Stimulated activated CD8-positive, alpha-beta memory T cell treated with anti-CD3 and anti-CD28 coated beads, Interleukin-7, amount 100 ng/mL, for 24 hours (primary cell): ENCODE measurements around the gene KLRF2.
"Not testable (repeated sequence)": the region's sequence is repeated elsewhere in the genome, so short reads cannot be mapped to it uniquely, and the experiment has no call there.

ENCODE experiments used
- DNase-seq: peaks from one replicate; pipeline ENCODE4 v3.0.0-alpha.2; 2020; ENCODE audit warnings: low read depth

The KLRF2 gene, protein sequence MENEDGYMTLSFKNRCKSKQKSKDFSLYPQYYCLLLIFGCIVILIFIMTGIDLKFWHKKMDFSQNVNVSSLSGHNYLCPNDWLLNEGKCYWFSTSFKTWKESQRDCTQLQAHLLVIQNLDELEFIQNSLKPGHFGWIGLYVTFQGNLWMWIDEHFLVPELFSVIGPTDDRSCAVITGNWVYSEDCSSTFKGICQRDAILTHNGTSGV

DNA sequence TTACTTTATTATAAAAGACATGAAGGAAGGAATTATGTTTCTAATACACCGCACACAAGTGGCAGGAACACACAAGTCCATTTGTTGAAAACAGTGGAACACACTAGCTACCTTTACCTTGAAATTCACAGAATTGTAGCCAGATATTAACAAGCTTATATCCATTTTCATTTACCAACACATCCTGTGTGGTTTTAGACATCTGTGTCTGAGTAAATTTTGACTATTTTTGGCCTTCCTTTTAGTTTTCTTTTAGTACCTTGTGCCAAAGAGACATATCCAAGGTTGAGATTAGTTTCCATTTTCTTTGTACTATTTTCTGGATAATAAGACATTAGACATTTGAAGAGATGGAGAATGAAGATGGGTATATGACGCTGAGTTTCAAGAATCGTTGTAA is at the start of gene KLRF2:
Gene KLRF2, plus strand, starts transcription at position 244 of the 400 bp plus-strand sequence. Its CDS starts 107 bp downstream, at position 351.
- DNase-seq: no peak

DNA sequence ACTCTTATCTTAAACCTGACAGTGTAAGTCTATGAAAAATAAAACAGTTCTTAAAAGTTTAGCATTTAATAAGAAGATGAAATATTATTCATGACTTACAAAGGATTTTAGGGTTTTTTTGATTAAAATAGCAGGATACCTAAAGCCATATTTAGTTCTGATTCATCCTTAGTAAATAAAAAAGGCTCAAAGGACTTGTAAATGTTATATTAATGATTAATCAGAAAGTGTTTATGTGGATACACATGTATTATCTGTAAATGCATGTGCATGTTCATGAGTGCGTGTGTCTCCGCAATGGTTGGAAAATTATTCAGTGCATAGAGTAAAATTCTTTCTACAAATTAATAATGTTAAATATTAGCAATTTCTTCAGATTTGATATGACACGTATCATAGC is 49.6 kb upstream of the KLRF2 start:
- DNase-seq: no peak

DNA sequence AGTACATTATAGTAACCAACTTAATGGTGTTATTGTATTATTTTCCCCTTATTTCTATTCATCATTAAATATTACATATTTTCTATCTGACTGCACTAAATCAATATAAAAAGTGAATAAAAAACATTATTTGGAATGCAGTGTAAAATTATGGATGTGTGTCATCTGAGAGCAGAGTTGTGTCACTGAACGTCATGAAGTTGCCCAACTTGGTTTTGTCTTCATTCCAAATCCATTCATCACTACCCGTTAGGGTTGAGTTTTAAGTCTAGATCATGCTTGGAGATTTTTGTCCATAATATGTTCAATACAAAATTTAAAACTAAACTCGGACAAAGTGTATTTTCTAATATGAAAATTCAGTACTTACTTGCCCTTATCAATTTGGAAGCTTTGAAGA is 37.9 kb upstream of the KLRF2 start:
- no peak for DNase-seq

DNA sequence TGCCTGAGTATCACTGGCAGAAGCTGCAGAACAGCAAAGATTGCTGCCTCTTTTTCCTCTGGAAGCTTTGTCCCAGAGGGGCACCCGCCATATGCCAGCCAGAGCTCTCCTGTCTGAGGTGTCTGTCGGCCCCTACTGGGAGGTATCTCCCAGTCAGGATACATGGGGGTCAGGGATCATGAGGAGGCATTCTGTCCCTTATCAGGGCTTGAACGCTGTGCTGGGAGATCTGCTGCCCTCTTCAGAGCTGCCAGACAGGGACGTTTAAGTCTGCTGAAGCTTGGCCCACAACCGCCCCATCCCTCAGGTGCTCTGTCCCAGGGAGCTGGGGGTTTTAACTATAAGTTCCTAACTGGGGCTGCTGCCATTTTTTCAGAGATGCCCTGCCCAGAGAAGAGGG is 32.4 kb upstream of the KLRF2 start:
- DNase-seq: no peak

DNA sequence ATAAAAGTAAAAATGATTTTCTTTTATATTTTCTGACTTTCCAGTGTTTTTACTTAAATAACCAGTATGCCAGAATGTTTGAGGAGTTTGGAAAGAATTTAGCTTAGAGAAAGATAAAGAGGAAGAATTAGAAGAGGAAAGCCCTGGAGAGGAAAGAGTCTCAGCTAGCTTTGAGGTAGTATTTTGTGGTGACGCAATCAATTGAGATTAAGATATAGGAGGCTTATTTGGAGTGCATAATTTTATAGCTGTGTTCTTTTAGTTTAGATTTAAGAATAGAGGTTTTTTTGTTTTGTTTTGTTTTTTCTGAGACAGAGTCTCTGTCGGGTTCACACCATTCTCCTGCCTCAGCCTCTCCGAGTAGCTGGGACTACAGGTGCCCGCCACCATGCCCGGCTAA is 30.2 kb upstream of the KLRF2 start:
- no peak for DNase-seq

DNA sequence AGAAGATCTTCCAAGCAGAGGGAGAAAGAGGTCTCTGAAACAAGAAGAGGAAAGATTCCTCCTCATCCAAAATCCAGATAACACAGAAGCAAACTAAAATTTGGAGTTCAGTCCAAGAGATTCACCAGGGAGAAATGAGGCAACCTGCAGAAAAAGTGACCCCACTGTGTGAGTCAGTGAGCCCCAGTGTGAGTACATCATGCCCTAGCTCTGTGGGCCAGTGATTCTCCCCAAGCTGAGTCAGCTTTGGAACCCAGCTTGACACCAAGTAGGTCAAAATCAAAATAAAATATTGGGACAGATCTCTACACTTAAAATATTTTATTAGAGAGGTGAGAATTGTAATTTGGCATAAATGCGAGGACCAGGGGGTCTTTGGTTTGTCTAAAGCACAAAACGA is 29.4 kb upstream of the KLRF2 start:
- no peak for DNase-seq

DNA sequence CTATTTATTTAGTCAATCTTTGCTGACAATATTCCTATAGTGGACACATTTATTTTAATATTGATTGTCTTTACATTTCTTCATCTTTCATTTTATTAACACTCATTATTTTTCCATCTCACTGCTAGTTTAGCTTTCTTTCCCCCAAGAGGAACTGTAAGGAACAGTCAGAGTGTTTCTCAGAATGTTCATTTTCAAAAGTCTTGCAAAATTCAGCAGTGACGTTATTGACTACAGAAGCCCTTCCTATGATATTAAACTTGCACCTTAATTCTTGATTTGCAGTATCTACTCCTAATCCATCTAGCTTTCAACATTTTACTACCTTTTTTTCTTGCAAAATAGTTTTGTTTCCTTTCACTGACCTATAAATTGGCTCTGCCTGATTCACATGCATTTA is 25.1 kb upstream of the KLRF2 start:
- no peak for DNase-seq

DNA sequence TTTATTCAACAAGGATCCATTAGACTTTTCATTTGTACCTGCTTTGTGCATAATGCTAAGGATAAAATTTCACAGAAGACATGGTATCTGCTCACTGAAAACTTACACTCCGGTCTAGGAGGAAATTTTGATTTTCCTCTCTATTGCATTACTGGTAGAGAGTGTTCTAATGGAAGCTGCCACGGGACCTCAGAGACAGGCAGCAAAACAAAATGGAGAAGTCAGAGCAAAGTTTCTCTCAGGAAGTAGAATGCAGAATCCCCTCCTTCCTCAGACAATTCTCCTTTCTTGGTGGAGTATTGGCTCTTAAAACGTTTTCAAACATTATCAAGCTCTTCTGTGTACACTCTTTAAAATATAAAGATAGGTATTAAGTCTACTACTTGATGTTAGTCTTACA is 24.4 kb upstream of the KLRF2 start:
- no peak for DNase-seq

DNA sequence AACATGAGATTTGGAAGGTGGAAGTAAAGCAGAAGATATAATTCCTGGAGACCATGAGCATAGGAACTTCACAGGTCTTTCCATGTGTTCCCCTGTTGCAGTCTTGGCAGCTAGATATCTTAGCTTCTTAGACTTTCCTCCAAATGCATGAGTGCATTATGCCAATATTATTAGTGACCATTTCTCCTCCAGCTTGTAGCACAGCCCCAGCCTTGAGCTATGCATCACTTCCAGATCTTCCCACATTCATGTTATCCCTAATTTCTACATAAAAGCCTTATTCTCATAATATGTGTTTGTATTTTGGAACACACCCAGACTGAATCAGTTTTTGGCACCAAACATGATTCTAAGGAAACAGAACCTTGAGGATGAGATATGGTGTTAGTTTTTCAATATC is 23.2 kb upstream of the KLRF2 start:
- DNase-seq: no peak

DNA sequence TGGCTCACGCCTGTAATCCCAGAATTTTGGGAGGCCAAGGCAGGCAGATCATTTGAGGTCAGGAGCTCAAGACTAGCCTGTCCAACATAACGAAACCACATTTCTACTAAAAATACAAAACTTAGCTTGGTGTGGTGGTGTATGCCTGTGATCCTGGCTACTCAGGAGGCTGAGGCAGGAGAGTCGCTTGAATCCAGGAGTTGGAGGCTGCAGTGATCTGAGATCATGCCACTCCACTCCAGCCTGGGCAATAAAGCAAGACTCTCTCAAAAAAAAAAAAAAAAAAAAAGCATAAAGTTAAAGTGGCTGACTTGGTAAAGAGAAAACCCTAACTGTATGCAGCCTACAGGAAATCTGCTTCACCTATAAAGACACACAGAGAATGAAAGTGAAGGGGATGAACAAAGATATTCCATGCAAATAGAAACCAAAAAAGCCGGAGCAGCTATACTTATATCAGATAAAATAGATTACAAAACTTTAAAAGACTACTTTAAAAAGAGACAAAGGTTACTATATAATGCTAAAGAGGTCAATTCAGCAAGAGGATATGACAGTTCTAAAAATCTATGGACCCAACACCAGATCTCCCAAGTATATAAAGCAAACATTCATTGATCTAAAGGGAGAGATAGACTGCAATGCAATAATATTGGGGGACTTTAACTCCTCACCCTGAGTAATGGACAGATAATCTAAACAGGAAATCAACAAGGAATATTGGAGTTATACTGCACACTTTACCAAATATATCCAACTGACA is 16.2 kb upstream of the KLRF2 start:
- no peak for DNase-seq

DNA sequence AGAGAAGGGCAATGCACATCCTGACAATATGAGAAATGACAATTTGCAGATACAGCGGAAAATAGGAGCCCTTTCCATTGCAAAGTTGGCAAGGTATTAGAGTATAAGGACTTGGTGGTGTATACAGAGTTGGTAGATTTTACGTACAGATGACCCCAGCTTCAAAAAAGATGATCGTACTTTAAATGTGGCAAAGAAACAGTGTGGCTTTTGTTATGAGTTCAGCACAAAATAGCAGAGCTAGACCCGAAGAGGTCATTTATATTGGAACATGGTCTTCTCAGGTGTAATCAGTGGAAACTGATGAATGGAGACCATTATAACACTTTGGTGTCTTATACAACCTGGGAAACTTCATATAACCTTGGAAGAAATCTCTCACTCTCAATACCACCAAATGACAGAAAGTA is 14.4 kb upstream of the KLRF2 start:
- no peak for DNase-seq

DNA sequence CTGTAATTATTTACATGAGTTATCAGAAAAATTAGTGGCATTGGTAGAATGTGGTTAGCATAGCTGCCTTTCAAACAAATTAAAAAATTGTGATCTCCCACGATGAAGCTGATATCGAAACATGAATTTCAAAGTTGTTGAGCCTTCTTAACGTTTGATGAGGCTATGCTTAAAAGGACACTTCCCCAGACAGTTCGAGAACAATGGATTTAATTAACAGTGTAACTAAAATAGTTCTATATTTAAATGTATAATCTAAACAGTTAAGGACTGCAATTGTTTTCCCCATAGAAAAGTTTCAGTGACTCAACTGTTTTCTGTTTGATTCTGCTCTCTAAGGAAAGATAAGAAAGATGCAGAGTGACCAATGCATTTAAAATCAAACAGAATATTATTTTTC is 13.8 kb upstream of the KLRF2 start:
- no peak for DNase-seq

DNA sequence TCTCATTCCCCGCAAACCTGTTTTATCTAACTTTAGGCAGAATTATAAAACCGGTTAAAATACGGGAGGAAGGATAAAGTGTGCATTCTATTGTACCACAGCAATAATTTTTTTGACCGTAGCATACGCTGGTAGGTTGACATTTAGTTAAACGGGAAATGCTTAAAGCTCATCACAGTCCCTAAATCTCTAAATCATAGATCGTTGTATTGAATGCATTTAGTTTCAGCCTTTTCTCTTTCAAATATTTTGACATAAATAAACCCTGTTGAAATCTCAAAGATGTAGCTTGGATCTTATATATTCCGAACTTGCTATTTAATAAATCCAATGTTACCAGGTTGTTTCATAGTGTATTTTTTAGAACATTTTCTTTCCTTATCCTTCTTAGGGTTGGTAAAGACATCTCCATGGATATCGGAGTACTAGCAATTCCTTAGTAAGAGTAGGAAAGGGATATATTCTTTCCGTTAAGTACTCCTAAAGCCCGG is 12.9 kb upstream of the KLRF2 start:
- no peak for DNase-seq

DNA sequence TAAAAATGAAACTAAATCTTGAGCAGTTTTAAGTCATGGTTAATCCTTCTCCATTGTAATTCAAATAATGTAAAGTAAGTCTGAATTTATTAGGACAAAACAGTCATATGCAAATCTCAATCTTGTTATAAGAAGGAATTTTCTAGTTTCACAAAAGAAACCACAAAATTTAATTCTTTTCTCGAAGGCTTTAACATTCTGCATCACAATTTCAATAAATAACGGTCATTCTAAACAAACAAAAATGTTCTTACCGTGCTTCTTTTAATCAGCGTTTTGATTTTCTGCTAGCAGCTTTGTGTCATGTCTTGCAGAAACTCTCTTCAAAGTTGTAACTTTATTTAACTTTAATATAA is 12.4 kb upstream of the KLRF2 start:
- DNase-seq: no peak

DNA sequence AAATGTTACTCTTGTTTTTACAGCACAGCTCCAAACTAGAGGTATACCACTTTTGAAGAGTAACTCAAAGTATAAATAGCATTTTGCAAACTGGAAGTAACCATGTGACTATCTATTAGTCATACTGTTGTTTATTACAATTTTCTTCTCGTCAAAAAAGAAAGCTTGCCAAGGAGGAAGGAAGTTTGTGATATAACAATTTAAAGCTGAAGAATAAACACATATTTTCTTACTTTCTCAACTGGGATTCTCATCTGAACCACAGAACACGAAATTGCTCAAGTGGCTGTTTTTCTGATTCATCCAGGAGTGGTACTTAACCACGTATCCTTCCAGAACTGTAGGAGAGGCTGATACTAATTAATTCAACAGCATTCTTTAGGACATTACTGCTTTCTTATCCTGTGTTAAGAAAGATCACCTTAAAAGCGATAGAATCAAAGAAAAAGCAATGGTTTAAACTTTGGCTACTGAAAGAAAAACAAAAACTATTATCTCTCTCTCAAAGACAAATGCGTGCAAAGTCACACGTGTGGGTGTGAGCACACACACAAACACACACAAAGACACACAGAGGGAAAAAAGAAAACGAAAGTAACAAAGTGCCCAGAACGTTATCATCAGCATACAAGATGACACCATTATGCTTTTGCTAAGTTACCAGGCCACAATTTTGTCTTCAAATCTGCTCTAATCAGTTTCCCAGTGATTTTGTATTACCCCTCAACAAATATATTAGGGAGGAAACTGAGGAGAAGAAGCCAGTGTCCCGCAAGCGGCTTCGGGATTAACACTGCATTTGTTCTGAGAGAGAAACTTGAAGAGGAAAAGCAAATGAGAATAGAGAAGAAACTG is 11.8 kb upstream of the KLRF2 start, which contains the start of gene CLEC2B:
Gene CLEC2B, minus strand, starts transcription at position 48 of the 855 bp plus-strand sequence.
- no peak for DNase-seq

DNA sequence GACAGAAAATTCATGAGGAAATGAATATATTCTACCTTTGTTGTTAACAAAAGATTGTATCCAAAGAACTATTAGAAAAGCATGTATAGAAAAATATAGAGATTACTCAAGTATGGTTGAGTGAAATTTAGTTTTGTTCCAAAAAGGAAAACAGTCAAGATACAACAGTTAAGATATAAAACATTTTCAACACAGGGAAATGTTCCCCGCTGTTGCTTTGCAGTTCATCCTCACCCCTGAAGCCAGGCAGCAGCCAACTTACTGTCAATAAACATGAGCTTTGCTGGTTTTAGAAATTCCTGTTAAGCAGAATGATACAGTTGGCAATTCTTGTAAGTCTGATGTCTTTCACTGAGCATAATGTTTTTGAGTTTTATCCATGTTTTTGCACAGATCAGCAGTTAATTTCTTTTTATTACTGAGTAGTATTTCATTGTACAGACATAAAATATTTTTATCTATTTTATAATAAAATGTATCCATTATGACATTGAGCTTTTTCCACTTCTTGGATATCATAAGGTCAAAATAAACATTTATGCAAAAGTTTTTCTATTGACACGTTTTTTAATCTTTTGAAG is 10.9 kb upstream of the KLRF2 start:
- no peak for DNase-seq

DNA sequence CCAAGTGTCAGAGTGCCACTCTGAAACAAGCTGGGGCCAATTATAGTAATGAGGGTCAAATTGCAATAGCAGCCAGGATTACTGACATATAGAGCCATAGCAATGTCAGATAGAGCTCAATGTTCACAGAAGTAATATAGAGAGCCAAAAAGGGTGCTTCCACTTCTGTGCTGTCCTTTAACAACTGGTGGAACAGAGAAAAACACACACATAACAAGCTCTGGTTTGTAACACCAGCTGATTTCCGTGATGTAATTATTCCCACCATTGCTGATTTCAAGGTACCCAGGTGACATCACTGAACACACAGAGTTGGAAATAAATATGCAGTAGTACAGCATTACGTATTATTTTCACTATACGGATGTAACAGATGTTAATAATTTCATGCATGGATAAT is 9.1 kb upstream of the KLRF2 start:
- DNase-seq: no peak

DNA sequence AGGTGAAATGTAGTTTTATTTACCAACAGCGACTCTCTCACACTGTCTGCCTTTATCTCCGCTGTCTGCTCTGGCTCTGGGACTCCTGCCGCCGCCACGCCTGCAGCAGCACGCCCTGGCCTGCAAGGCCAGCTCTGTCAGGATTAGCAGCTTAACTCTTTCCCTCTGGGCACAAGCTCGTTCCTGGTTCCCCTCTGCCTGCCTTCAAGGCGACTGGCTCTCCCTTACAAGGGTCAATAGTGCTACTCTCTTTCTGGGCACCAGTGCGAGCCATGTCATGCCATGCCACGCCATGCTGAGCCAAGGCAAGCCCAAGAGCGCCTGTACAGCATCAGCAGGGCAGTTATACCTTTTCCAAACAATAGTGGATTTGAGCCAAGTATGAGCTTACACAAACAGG is 8.5 kb upstream of the KLRF2 start:
- no peak for DNase-seq

DNA sequence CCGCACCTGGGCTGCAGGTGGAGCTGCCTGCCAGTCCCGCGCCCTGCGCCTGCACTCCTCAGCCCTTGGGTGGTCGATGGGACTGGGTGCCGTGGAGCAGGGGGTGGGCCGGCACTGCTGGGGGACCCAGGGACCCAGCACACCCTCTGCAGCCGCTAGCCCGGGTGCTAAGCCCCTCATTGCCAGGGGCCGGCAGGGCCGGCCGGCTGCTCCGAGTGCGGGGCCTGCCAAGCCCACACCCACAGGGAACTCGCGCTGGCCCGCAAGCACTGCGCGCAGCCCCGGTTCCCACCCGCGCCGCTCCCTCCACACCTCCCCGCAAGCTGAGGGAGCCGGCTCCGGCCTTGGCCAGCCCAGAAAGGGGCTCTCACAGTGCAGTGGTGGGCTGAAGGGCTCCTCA is 5.2 kb upstream of the KLRF2 start:
- not testable (repeated sequence) for DNase-seq

DNA sequence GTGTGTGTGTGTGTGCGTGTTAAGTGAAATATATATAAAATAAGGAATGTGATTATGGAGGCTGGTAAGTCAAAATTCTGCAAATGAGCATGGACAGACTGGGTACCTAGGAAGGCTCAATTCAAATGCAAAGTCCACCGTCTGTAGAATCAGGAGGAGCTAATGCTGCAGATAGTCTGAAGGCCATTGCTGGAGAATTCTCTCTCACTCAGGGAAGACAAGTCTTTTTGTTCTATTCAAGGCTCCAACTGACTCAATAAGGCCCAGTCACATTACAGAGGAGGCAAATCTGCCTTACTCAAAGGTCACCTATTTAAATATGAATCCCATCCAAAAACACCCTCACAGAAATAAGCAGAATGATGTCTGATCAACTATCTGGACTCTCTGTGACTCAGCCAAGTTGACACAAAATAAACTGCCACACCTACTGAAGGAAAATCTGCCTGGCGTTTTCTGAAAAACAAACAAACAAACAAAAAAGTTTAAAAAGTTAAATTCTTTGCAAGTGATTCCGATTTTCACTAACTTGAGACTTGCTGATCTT is 684 bp upstream of the KLRF2 start:
- DNase-seq: no peak

DNA sequence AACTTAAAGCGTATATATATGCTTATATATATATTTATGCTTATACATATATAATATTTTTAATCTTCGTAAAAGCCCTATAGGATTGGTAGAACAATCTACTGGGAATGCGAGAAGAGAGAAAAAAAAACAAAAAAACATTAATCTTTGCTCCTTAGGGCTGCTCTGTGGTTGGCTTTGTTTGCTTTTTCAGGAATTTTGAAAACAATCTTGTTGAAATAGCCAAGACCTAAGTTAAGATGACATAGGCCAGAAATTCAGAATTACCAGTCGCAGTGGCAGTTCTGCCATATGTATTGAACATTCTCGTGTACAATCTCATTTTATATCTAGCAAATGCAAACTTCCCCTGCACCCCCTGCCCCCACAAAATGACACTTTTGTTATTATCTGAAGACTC is 699 bp downstream of the KLRF2 start:
- no peak for DNase-seq

DNA sequence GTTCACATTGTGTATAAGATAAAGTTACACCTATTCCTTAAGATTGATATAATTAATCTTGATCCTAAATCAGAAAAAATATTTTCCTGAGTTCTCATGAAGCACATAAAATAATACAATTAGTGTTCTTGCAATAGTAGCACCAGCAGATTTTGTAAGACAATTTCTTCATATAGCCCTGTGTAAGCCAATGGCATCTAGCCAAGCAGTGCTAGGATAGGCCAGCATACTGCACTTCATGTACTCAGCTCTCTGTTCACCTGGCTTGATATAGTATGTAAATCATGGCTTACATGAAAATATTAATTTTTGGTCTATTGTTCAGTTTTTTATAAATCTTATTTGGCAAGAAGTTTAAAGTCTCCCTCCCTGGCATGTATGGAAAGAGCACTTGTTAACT is 1.9 kb downstream of the KLRF2 start:
- no peak for DNase-seq
